HG02870 (cell line): ENCODE measurements around the gene CAMK2N2.

ENCODE experiments used
- ATAC-seq: cut with Tn5 transposase; IDR thresholded peaks from one replicate; pipeline ENCODE4 v1.9.1; 2021; ENCODE audit warnings: mild to moderate bottlenecking, moderate library complexity; ENCODE audit not compliant: unreplicated experiment

Gene CAMK2N2

DNA sequence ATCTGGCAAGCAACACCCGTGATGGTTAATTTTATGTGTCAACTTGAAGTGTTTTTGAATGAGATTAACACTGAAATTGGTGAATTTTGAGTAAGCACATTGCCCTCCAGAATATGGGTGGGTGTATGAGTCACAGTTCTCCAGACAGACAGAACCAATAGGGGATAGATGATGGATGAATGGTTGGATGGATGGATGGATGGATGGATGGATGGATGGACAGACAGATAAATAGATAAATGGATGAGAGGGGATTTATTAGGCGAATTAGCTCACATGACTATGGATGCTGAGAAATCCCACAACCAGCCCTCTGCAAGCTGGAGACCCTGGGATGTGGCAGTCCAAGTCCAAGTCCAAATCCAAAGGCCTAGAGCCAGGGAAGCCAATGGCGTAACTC is 37.4 kb downstream of the CAMK2N2 start:
- ATAC-seq = no peak

DNA sequence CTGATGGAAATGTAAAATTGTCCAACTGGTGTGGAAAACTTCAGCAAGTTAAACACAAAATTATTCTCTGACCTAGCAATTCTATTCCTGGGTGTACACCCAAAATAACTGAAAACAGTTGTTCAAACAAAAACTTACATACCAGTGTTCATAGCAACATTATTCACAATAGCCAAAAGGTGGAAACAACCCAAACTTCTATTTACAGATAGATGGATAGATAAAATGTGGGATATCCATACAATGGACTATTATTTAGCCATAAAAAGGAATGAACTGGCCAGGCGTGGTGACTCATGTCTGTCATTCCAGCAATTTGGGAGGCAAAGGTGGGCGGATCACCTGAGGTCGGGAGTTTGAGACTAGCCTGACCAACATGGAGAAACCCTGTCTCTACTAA is 38.8 kb downstream of the CAMK2N2 start:
- ATAC-seq = no peak

DNA sequence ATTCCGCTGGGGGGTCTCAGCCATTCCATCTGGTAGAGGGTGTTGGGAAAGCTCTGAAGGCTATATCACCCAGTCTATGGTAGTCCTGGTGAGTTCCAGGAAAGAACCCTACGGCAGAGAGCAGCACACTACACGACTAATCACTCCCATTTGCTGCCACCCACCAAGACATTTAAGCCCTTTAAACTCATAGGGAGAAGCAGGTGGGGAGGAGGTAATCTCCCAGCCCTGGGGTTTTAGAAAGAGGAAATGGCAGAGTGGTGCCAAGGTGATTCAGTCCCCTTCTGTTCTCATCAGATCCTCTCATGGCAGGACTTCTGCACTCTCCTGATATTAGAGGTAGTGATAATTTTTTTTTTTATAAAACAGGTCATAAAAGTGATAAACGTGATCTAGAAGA is 42.5 kb downstream of the CAMK2N2 start:
- ATAC-seq = no peak

DNA sequence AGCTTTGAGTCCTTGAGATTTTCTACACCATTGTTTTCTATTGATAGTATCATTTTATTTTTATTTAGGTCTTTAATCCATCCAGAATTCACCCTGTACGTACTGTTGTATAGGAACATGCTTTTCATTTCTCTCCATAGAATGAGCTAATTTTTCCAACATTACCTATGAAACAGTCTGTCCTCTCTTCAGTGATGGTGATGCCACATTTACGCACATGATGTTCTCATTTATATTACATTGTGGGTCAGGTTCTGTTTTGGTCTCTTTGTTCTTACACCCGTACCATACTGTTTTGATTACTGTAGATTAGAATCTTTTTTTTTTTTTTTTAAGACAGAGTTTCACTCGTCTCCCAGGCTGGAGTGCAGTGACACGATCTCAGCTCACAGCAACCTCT is 49.6 kb downstream of the CAMK2N2 start:
- ATAC-seq = no peak

DNA sequence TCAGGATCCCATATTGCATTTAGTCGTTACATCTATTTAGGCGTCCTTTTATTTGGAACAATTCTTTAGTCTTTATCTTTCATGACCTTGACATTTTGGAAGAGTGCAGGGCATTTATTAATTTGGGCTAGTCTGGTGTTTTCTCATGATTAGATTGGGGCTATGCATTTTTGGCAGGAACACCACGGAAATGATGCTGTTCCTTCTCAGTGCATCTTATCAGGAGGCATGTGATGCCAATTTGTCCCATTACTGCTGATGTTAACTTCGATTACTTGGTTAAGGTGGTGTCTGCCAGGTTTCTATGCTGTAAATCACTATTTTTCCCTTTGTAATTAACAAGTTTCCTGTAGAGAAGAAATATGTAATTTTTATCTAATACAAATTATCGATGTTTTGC is 50.1 kb downstream of the CAMK2N2 start:
- ATAC-seq = no peak
